ENCODE data around the gene GLYATL2.

GLYATL2 gene

DNA sequence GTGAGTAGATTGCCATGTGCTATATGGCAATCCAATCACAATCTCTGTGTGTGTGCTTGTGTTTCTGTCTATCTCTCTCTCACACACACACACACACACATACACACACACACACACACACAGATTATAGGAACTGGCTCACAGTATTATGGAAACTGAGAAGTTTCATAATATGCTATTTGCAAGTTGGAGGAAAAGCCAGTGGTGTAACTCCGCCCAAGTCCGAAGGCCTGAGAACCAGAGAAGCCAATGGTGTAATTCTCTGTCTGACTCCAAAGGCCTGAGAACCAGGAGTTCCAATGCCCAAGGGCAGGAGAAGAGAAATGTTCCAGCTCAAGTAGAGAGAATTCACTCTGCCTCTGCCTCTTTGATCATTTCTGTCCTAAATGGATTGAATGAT lies 37.2 kb downstream of the GLYATL2 start:
- TF ChIP-seq, protein P1, sequence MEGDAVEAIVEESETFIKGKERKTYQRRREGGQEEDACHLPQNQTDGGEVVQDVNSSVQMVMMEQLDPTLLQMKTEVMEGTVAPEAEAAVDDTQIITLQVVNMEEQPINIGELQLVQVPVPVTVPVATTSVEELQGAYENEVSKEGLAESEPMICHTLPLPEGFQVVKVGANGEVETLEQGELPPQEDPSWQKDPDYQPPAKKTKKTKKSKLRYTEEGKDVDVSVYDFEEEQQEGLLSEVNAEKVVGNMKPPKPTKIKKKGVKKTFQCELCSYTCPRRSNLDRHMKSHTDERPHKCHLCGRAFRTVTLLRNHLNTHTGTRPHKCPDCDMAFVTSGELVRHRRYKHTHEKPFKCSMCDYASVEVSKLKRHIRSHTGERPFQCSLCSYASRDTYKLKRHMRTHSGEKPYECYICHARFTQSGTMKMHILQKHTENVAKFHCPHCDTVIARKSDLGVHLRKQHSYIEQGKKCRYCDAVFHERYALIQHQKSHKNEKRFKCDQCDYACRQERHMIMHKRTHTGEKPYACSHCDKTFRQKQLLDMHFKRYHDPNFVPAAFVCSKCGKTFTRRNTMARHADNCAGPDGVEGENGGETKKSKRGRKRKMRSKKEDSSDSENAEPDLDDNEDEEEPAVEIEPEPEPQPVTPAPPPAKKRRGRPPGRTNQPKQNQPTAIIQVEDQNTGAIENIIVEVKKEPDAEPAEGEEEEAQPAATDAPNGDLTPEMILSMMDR (IDR thresholded peaks at IDR 0.05; ENCODE audit: extremely low read depth, insufficient read depth, missing control alignments): no peak
- in situ Hi-C loops (cut with MboI; ENCODE audit: low pct_unique_long_range_greater_than_20kb, low sequenced_read_pairs, unreplicated experiment): no loop called here
- no peak for DNase-seq (ENCODE audit: low spot score)

DNA sequence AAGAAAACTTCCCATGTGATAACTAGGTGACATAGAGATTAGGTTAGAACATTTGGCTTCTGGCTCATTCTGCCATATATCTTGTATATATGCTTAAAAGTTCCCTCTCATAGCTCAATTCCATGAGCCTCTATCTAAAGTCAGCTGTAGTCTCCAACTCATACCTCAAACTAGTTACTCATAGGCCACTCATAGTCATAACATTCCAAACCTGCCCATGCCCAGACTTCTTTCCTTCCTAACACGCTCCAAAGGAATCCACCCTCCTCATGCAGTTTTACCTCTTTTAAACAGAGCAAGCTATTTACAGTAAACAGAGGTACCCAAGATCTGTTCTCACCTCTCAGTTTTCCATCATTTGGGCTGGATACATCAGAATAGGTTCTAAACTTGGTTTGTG lies 39.4 kb downstream of the GLYATL2 start:
- TF ChIP-seq, protein P1 (IDR thresholded peaks at IDR 0.05; ENCODE audit: extremely low read depth, insufficient read depth, missing control alignments): no peak
- DNase-seq (ENCODE audit: low spot score): no peak
- in situ Hi-C loops (cut with MboI; ENCODE audit: low pct_unique_long_range_greater_than_20kb, low sequenced_read_pairs, unreplicated experiment): no loop called here

DNA sequence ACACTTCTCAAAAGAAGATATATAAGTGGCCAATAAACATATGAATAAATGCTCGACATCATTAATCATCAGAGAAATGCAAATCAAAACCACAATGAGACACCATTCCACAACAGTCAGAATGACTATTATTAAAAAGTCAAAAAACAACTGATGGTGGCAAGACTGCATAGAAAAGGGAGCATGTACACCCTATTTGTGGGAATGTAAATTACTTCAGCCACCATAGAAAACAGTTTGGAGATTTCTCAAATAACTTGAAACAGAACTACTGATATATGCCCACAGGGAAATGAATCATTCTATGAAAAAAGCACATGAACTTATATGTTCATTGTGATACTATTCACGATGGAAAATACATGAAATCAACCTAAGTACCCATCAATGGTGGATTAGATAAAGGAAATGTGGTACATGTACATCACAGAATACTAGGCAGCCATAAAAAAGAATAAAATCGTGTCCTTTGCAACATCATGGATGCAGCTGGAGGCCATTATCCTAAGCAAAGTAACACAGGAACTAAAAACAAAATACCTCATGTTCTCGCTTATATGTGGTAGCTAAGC lies 42.4 kb downstream of the GLYATL2 start:
- TF ChIP-seq, protein P1 (IDR thresholded peaks at IDR 0.05; ENCODE audit: extremely low read depth, insufficient read depth, missing control alignments): no peak
- in situ Hi-C loops (cut with MboI; ENCODE audit: low pct_unique_long_range_greater_than_20kb, low sequenced_read_pairs, unreplicated experiment): no loop called here
- no peak for DNase-seq (ENCODE audit: low spot score)

DNA sequence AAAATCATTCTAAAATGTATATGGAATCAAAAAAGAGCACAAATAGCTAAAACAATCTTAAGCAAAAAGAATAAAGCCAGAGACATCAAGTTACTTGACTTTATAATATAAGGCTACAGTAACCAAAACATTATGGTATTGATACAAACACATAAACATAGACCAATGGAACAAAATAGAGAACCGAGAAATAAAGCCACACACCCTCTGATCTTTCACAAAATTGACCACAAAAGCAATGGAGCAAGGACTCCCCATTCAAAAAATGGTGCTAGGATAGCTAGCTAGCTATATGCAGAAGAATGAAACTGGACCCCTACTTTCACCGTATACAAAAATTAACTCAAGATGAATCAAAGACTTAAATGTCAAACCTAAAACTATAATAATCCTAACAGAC lies 43.2 kb downstream of the GLYATL2 start:
- DNase-seq (ENCODE audit: low spot score): no peak
- in situ Hi-C loops (cut with MboI; ENCODE audit: low pct_unique_long_range_greater_than_20kb, low sequenced_read_pairs, unreplicated experiment): no loop called here
- TF ChIP-seq, protein P1 (IDR thresholded peaks at IDR 0.05; ENCODE audit: extremely low read depth, insufficient read depth, missing control alignments): no peak

DNA sequence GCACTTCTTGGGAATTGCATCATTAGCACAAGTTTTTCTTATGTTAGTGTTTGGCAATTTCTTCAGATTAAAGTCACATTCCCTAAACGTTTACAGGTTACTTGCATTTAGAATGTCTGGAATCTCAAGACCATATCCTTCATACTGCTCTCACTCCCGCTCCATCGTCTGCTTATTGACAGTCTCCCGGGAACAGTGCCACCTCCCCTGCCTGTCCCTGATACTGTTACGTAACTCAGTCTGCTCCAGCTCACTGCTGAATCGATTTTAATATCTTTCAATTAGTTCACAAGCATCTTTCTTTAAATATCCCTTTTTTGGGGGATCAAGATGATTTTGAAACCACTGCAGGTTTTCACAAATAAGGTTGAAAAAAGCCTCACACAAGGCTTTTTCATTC lies 48.2 kb downstream of the GLYATL2 start:
- in situ Hi-C loops (cut with MboI; ENCODE audit: low pct_unique_long_range_greater_than_20kb, low sequenced_read_pairs, unreplicated experiment): no loop called here
- TF ChIP-seq, protein P1 (IDR thresholded peaks at IDR 0.05; ENCODE audit: extremely low read depth, insufficient read depth, missing control alignments): no peak
- no peak for DNase-seq (ENCODE audit: low spot score)

DNA sequence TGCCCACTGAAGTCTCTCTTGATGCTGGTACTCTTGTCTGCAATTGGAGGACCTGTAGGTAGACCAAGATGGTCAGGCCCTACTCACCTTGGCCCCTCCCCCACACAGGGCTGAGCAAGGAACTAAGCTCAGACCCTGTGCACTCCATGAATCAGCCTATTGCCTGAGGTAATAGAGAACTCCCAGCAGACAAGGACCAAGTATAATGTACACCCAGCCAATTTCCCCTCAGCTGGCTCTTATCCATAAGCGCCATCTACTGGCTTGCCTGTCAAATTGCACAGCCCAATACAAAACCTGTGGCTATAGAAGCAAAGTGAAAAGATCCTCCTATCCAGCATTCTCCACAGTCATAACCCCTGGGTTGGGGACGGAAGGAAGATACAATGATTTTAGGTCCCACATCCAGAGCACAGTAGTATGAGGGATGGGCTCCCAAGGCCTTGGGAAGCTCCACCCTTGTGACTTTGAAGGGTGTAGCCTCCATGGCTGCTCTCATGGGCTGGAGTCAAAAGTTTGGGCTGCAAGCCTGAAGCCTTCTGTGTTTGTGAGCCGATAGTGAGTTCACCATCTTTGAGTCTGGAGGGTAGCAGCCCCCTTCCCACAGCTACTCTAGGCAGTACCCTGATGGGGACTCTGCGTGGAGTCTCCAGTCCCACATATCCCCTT lies 56.0 kb downstream of the GLYATL2 start:
- TF ChIP-seq, protein P1 (IDR thresholded peaks at IDR 0.05; ENCODE audit: extremely low read depth, insufficient read depth, missing control alignments): peak; percentile 87
- DNase-seq (ENCODE audit: low spot score): peak; percentile 28
- in situ Hi-C loops (cut with MboI; ENCODE audit: low pct_unique_long_range_greater_than_20kb, low sequenced_read_pairs, unreplicated experiment): no loop called here

Measured in GM13977 (cell line).